Activated CD8-positive, alpha-beta T cell treated with anti-CD3 and anti-CD28 coated beads for 36 hours (primary cell): Measurements from ENCODE around the gene GANC. TPM values are rescaled to one million over a fixed set of nuclear protein-coding genes. Genes with fewer than 3 reads are reported as not detected.
A peak's percentile ranks its signal among the peaks of the same experiment; 100 is the strongest.

Experiments
- ATAC-seq: fragments of 200-7000 bp; cut with Tn5 transposase; one replicate; pipeline ENCODE4 v1.10.0; 2021; ENCODE audit warnings: mild to moderate bottlenecking, moderate library complexity
- CTCF ChIA-PET: fragments of 350-600 bp; sonication (Branson Sonifier 250); formaldehyde crosslinking; loops from one replicate; lab custom pipeline; 2021; ENCODE audit warnings: antibody characterized with exemption; lab: Charles Lee
- POLR2A ChIA-PET: fragments of 350-600 bp; sonication (Branson Sonifier 250); formaldehyde crosslinking; loops from one replicate; lab custom pipeline; 2021; ENCODE audit warnings: antibody characterized with exemption; lab: Charles Lee
- DNase-seq: peaks from one replicate; pipeline ENCODE4 v3.0.0-alpha.2; 2020
- H3K27ac Mint-ChIP-seq: one replicate; pipeline ENCODE4 v1.8.0; 2021; ENCODE audit warnings: mild to moderate bottlenecking, mixed read lengths
- H3K27me3 Mint-ChIP-seq: one replicate; pipeline ENCODE4 v1.8.0; 2021; ENCODE audit warnings: mixed read lengths
- H3K36me3 Mint-ChIP-seq: one replicate; pipeline ENCODE4 v1.8.0; 2021; ENCODE audit warnings: low read depth, mixed read lengths
- H3K4me1 Mint-ChIP-seq: one replicate; pipeline ENCODE4 v1.8.0; 2021; ENCODE audit warnings: low read depth, mixed read lengths
- H3K4me3 Mint-ChIP-seq: one replicate; pipeline ENCODE4 v1.8.0; 2021; ENCODE audit warnings: mild to moderate bottlenecking, moderate library complexity, mixed read lengths
- H3K9me3 Mint-ChIP-seq: one replicate; pipeline ENCODE4 v1.8.0; 2021; ENCODE audit warnings: mixed read lengths
- CTCF ChIP-seq: fragments of 200-600 bp; IDR thresholded peaks from one replicate; pipeline ENCODE4 v1.8.0; 2022; ENCODE audit warnings: antibody characterized with exemption, mild to moderate bottlenecking
- intact Hi-C: fragments of 100-400 bp; cut with micrococcal nuclease; formaldehyde crosslinking; loops from one replicate; pipeline ENCODE4 v1.10.0; 2022
- total RNA-seq, 2 experiments: library from RNA; stranded (reverse); gene quantifications; one replicate each; pipeline ENCODE4 v1.2.3, GENCODE V29; 2021

Gene GANC
- total RNA-seq, 2 experiments from 2014 or later: 18.0 to 22.2 TPM

- Mint-ChIP-seq H3K36me3 (peaks cover 5% of the 10 kb centered on the region), H3K27me3 (no peaks in the 10 kb centered on the region), H3K9me3 (peaks cover 5% of the 10 kb centered on the region), H3K4me1 (no peaks in the 10 kb centered on the region), H3K27ac (no peak overlapping the region), H3K4me3 (no peak overlapping the region)
- ChIA-PET CTCF (no interaction called here), POLR2A (no interaction called here)
- DNase-seq (no peak), ATAC-seq (no peak)
- intact Hi-C loops: no loop called here
- no peak for TF ChIP-seq CTCF
These were observed 102.3 kb downstream of the GANC start for GRCh38 chr15:42375252-42375651.

DNA sequence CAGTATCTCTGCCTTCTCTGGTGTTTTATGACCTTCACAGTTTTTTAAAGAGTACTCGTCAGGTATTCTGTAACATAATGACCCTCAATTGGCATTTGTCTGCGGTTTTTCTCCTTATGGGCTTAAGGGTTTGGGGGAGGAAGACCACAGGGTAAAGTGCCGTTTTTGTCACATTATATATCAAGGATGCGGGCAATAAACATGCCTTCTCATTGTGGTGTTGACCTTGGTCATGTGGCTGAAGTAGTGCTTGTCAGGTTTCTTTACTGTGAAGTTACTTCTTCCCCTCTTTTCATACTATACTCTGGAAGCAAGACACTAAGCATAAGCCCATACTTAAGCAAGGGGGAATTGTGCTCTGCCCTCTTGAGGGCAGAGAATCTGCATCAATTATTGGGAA, 102.9 kb downstream of the GANC start:
- intact Hi-C loops: no loop called here
- no peaks in the 10 kb centered on the region for H3K4me1 Mint-ChIP-seq
- no peak overlapping the region for H3K4me3 Mint-ChIP-seq
- H3K9me3 Mint-ChIP-seq: peaks cover 5% of the 10 kb centered on the region
- ATAC-seq (no peak), DNase-seq (no peak)
- peaks cover 5% of the 10 kb centered on the region for H3K36me3 Mint-ChIP-seq
- ChIA-PET POLR2A (no interaction called here), CTCF (interaction anchor here (1.7 kb wide), 1 partner anchor 10 kb away, joined by 5 read pairs; no protein-coding TSS in a partner anchor)
- no peaks in the 10 kb centered on the region for H3K27me3 Mint-ChIP-seq
- H3K27ac Mint-ChIP-seq: no peak overlapping the region
- no peak for TF ChIP-seq CTCF

DNA sequence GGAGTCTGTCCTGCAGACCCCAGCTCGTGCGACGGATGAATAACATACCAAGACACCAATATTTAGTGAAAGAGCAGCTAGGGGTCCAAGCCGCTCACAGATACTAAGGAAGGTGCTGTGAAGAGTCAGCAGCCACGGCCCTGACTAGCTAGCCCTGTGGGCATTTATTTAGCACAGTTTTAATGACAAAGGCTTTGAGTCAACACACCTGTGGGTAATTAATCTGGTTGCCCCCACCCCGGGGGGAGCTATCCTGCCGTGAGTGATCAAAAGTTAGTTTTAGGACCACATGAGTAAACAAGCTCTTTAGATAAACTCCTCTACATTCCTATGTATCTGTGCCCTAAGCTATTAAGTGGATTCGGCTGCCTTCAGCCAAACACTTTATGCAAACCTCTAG, 105.0 kb downstream of the GANC start:
- no peak overlapping the region for H3K27ac Mint-ChIP-seq
- DNase-seq (no peak), ATAC-seq (no peak)
- H3K9me3 Mint-ChIP-seq: peaks cover 5% of the 10 kb centered on the region
- no peak overlapping the region for H3K4me3 Mint-ChIP-seq
- no peaks in the 10 kb centered on the region for H3K27me3 Mint-ChIP-seq
- CTCF ChIA-PET: interaction anchor here (1.1 kb wide), 1 partner anchor 10 kb away, joined by 3 read pairs; no protein-coding TSS in a partner anchor
- no peak for TF ChIP-seq CTCF
- H3K36me3 Mint-ChIP-seq: peaks cover 5% of the 10 kb centered on the region
- POLR2A ChIA-PET: no interaction called here
- no peaks in the 10 kb centered on the region for H3K4me1 Mint-ChIP-seq
- intact Hi-C loops: no loop called here

DNA sequence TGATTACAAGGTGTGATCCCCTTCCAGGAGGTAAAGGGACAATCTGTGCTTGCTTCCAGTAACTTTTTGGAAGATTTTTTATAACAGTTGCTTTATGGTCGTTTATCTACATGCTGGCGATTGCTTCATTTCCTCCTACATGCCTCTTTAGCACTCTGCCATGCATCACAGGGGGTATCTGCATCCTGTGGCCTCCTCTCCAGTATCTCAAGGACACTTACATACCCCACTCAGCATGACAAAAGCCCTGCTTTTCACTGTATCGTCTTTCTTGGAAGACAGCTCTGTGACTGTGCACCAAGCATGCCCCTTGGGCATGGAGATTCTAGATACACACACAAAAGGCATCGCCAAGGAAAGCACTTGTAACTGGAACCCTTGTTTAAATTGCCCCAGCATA, 111.6 kb downstream of the GANC start:
- H3K36me3 Mint-ChIP-seq: no peaks in the 10 kb centered on the region
- ATAC-seq (no peak), DNase-seq (no peak)
- no peak overlapping the region for H3K4me3 Mint-ChIP-seq
- intact Hi-C loops: no loop called here
- H3K9me3 Mint-ChIP-seq: no peaks in the 10 kb centered on the region
- POLR2A ChIA-PET: no interaction called here
- H3K27ac Mint-ChIP-seq: no peak overlapping the region
- CTCF ChIA-PET: interaction anchor here (0.6 to 1.5 kb wide), 9 partner anchors 8 to 248 kb away, joined by 3 to 5 read pairs (median 3); partner anchors contain the start of gene VPS39
- H3K4me1 Mint-ChIP-seq: no peaks in the 10 kb centered on the region
- TF ChIP-seq CTCF: no peak
- H3K27me3 Mint-ChIP-seq: no peaks in the 10 kb centered on the region

GRCh38 chr15:42385206-42385979, 112.4 kb downstream of the GANC start:
- no peak overlapping the region for H3K4me3 Mint-ChIP-seq
- intact Hi-C loops: no loop called here
- TF ChIP-seq CTCF: peak; percentile 60
- H3K9me3 Mint-ChIP-seq: no peaks in the 10 kb centered on the region
- peak; percentile 56 for DNase-seq
- H3K4me1 Mint-ChIP-seq: no peaks in the 10 kb centered on the region
- H3K27me3 Mint-ChIP-seq: no peaks in the 10 kb centered on the region
- CTCF ChIA-PET: interaction anchor here (0.6 to 1.5 kb wide), 13 partner anchors 8 to 427 kb away, joined by 3 to 5 read pairs (median 3); partner anchors contain the start of gene VPS39
- POLR2A ChIA-PET: interaction anchor here (0.5 kb wide), 1 partner anchor 140 kb away, joined by 4 read pairs; no protein-coding TSS in a partner anchor
- ATAC-seq: peak; percentile 60
- H3K27ac Mint-ChIP-seq: no peak overlapping the region
- no peaks in the 10 kb centered on the region for H3K36me3 Mint-ChIP-seq
